ENCODE data around the gene DEFB131B.
"Not testable (repeated sequence)": the region's sequence is repeated elsewhere in the genome, so short reads cannot be mapped to it uniquely, and the experiment has no call there.

- not testable (repeated sequence) for TF ChIP-seq CTCF (conservative IDR thresholded peaks at IDR 0.05; ENCODE audit: low read length); EZH2phosphoT487 (IDR thresholded peaks at IDR 0.05; ENCODE audit: borderline replicate concordance)
These were observed 8.3 kb upstream of the DEFB131B start for GRCh38 chr11:71869931-71870330.

Measured in Loucy (cell line).